WTC11 (cell line): Measurements from ENCODE around the gene MAP1LC3B. TPM values are rescaled to one million over a fixed set of nuclear protein-coding genes. Genes with fewer than 3 reads are reported as not detected.

Experiments used
- ATAC-seq: fragments of 200-7000 bp; cut with Tn5 transposase; 2 replicates; pipeline ENCODE4 v1.10.0; 2021; ENCODE audit warnings: mild to moderate bottlenecking, moderate library complexity
- CTCF ChIA-PET: fragments of 300-600 bp; sonication (Branson Sonifier 250); formaldehyde crosslinking; loops from one replicate; lab custom pipeline; 2021; ENCODE audit warnings: antibody characterized with exemption; lab: Charles Lee
- POLR2A ChIA-PET: fragments of 350-600 bp; sonication (Branson Sonifier 250); formaldehyde crosslinking; loops from one replicate; lab custom pipeline; 2021; ENCODE audit warnings: antibody characterized with exemption; lab: Charles Lee
- DNase-seq: peaks from one replicate; pipeline ENCODE4 v3.0.0; 2021; ENCODE audit warnings: low spot score
- H3K27ac Mint-ChIP-seq: 2 replicates; pipeline ENCODE4 v1.8.0; 2021; ENCODE audit warnings: mixed read lengths
- H3K27me3 Mint-ChIP-seq: 2 replicates; pipeline ENCODE4 v1.8.0; 2021; ENCODE audit warnings: low read depth, mild to moderate bottlenecking, moderate library complexity, mixed read lengths
- H3K36me3 Mint-ChIP-seq: 2 replicates; pipeline ENCODE4 v1.8.0; 2021; ENCODE audit warnings: mixed read lengths
- H3K4me1 Mint-ChIP-seq: 2 replicates; pipeline ENCODE4 v1.8.0; 2022; ENCODE audit warnings: mixed read lengths
- H3K4me3 Mint-ChIP-seq: 2 replicates; pipeline ENCODE4 v1.8.0; 2021; ENCODE audit warnings: mild to moderate bottlenecking, moderate library complexity, mixed read lengths
- H3K9me3 Mint-ChIP-seq: 2 replicates; pipeline ENCODE4 v1.8.0; 2021; ENCODE audit warnings: mixed read lengths
- ATF1 ChIP-seq: sonication (generic); formaldehyde crosslinking; IDR thresholded peaks from 2 replicates; pipeline ENCODE4 v1.8.1; 2023; ENCODE audit warnings: mild to moderate bottlenecking, moderate library complexity, missing genetic modification reagents
- CBFB ChIP-seq: sonication (generic); formaldehyde crosslinking; IDR thresholded peaks from 2 replicates; pipeline ENCODE4 v1.8.1; 2022; ENCODE audit warnings: mild to moderate bottlenecking, low read depth, missing genetic modification reagents
- FOXJ3 ChIP-seq: sonication (generic); formaldehyde crosslinking; IDR thresholded peaks from 2 replicates; pipeline ENCODE4 v1.9.0; 2021; ENCODE audit warnings: missing genetic modification reagents, mild to moderate bottlenecking, borderline replicate concordance
- GABPB1 ChIP-seq: sonication (generic); formaldehyde crosslinking; IDR thresholded peaks from 2 replicates; pipeline ENCODE4 v1.8.1; 2023; ENCODE audit warnings: mild to moderate bottlenecking, missing genetic modification reagents
- GTF2I ChIP-seq: fragments of 250-450 bp; sonication (Bioruptor Pico); conservative IDR thresholded peaks from 2 replicates; pipeline ENCODE4 v1.4.0; 2021; ENCODE audit warnings: mild to moderate bottlenecking
- HMGA2 ChIP-seq: fragments of 250-450 bp; sonication (Bioruptor Pico); IDR thresholded peaks from 2 replicates; pipeline ENCODE4 v1.4.0; 2021; ENCODE audit warnings: mild to moderate bottlenecking, moderate library complexity
- KAT7 ChIP-seq: sonication (generic); formaldehyde crosslinking; IDR thresholded peaks from 2 replicates; pipeline ENCODE4 v1.8.1; 2023; ENCODE audit warnings: missing genetic modification reagents, mild to moderate bottlenecking, borderline replicate concordance
- NFATC4 ChIP-seq: fragments of 250-450 bp; sonication (Bioruptor Pico); IDR thresholded peaks from 2 replicates; pipeline ENCODE4 v1.9.0; 2021; ENCODE audit warnings: mild to moderate bottlenecking
- NFE2L1 ChIP-seq: sonication (generic); formaldehyde crosslinking; IDR thresholded peaks from 2 replicates; pipeline ENCODE4 v1.8.1; 2023; ENCODE audit warnings: missing genetic modification reagents
- NR1H2 ChIP-seq: sonication (generic); formaldehyde crosslinking; IDR thresholded peaks from 2 replicates; pipeline ENCODE4 v1.9.0; 2021; ENCODE audit warnings: mild to moderate bottlenecking, moderate library complexity, missing genetic modification reagents
- NR3C1 ChIP-seq: sonication (generic); formaldehyde crosslinking; conservative IDR thresholded peaks from 2 replicates; pipeline ENCODE4 v1.8.1; 2023; ENCODE audit warnings: low read depth, mild to moderate bottlenecking, missing genetic modification reagents
- SMAD3 ChIP-seq: sonication (generic); formaldehyde crosslinking; IDR thresholded peaks from 2 replicates; pipeline ENCODE4 v1.8.0; 2022; ENCODE audit warnings: missing genetic modification reagents, mild to moderate bottlenecking, borderline replicate concordance
- SMAD4 ChIP-seq: sonication (generic); formaldehyde crosslinking; IDR thresholded peaks from 2 replicates; pipeline ENCODE4 v1.8.0; 2022; ENCODE audit warnings: mild to moderate bottlenecking, missing genetic modification reagents
- SP1 ChIP-seq: sonication (generic); formaldehyde crosslinking; conservative IDR thresholded peaks from 2 replicates; pipeline ENCODE4 v1.8.1; 2022; ENCODE audit warnings: missing genetic modification reagents
- TCF7 ChIP-seq: sonication (generic); formaldehyde crosslinking; IDR thresholded peaks from 2 replicates; pipeline ENCODE4 v1.8.0; 2022; ENCODE audit warnings: mild to moderate bottlenecking, low read depth, missing genetic modification reagents, moderate library complexity
- TP53 ChIP-seq: sonication (generic); formaldehyde crosslinking; IDR thresholded peaks from 2 replicates; pipeline ENCODE4 v1.8.1; 2023; ENCODE audit warnings: mild to moderate bottlenecking, missing genetic modification reagents
- ZNF263 ChIP-seq: sonication (generic); formaldehyde crosslinking; IDR thresholded peaks from 2 replicates; pipeline ENCODE4 v1.8.1; 2022; ENCODE audit warnings: low read depth, mild to moderate bottlenecking, moderate library complexity, missing genetic modification reagents
- ZNF416 ChIP-seq: fragments of 250-450 bp; sonication (Bioruptor Pico); IDR thresholded peaks from 2 replicates; pipeline ENCODE4 v1.9.0; 2021; ENCODE audit warnings: mild to moderate bottlenecking, inconsistent platforms
- ZNF671 ChIP-seq: fragments of 250-450 bp; sonication (Bioruptor Pico); IDR thresholded peaks from 2 replicates; pipeline ENCODE4 v1.8.0; 2021; ENCODE audit warnings: mild to moderate bottlenecking
- total RNA-seq: library from RNA; stranded (reverse); gene quantifications from 3 replicates; pipeline ENCODE4 v1.2.3, GENCODE V29; 2021
- TF ChIP-seq, protein P1 (sequence below): sonication (generic); formaldehyde crosslinking; IDR thresholded peaks from 2 replicates; pipeline ENCODE4 v1.8.0; 2022; ENCODE audit warnings: mild to moderate bottlenecking, missing genetic modification reagents
- TF ChIP-seq, protein P2 (sequence below): fragments of 250-450 bp; sonication (Bioruptor Pico); IDR thresholded peaks from 2 replicates; pipeline ENCODE4 v1.9.0; 2021; ENCODE audit warnings: moderate library complexity, mild to moderate bottlenecking, inconsistent platforms, borderline replicate concordance
- TF ChIP-seq, protein P3 (sequence below): sonication (generic); formaldehyde crosslinking; IDR thresholded peaks from 2 replicates; pipeline ENCODE4 v1.8.1; 2023; ENCODE audit warnings: mild to moderate bottlenecking, missing genetic modification reagents, moderate library complexity
- TF ChIP-seq, protein P4 (sequence below): sonication (generic); formaldehyde crosslinking; IDR thresholded peaks from 2 replicates; pipeline ENCODE4 v1.8.0; 2022; ENCODE audit warnings: missing genetic modification reagents

MAP1LC3B gene
- total RNA-seq, 1 experiment from 2014 or later: 46.9 TPM

DNA sequence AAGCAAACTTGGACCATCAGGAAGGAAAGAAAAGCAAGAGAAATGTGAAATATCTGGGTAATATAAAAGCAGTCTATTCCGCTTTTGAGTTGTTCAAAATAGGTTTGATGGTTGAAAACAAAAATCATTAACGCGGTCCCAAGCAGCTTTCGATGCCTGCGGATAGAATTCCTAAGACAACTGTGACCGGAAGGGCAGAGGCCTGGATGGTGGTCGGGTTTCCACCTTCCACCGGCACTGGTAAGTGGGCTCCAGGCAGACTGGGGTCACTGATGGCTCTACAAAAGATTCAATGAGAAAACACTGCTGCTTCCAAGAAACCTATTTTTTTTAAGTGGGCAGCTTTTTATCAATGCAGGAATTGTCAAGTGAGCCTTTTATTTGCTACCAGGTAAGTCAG, 50.9 kb downstream of the MAP1LC3B start:
- POLR2A ChIA-PET: no interaction called here
- Mint-ChIP-seq H3K9me3 (peaks cover 24% of the 10 kb centered on the region), H3K27ac (no peak overlapping the region), H3K4me1 (peaks cover 5% of the 10 kb centered on the region), H3K36me3 (peaks cover 62% of the 10 kb centered on the region), H3K27me3 (no peaks in the 10 kb centered on the region), H3K4me3 (no peak overlapping the region)
- ATAC-seq (no peak), DNase-seq (no peak)
- TF ChIP-seq ZNF671 (CRISPR knock-in tag) (no peak), ZNF416 (CRISPR knock-in tag) (no peak), SP1 (CRISPR knock-in tag) (no peak), GABPB1 (CRISPR knock-in tag) (no peak), SMAD3 (CRISPR knock-in tag) (no peak), HMGA2 (CRISPR knock-in tag) (no peak), CBFB (CRISPR knock-in tag) (no peak), NFE2L1 (CRISPR knock-in tag) (no peak), ZNF263 (CRISPR knock-in tag) (no peak)
- TF ChIP-seq, protein P1, sequence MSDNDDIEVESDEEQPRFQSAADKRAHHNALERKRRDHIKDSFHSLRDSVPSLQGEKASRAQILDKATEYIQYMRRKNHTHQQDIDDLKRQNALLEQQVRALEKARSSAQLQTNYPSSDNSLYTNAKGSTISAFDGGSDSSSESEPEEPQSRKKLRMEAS (CRISPR knock-in tag): no peak
- TF ChIP-seq, protein P2, sequence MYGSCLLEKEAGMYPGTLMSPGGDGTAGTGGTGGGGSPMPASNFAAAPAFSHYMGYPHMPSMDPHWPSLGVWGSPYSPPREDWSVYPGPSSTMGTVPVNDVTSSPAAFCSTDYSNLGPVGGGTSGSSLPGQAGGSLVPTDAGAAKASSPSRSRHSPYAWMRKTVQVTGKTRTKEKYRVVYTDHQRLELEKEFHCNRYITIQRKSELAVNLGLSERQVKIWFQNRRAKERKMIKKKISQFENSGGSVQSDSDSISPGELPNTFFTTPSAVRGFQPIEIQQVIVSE (CRISPR knock-in tag): no peak
- CTCF ChIA-PET: interaction anchor here (1.1 to 2.8 kb wide), 2 partner anchors 19 to 26 kb away, joined by 4 to 6 read pairs; no protein-coding TSS in a partner anchor

DNA sequence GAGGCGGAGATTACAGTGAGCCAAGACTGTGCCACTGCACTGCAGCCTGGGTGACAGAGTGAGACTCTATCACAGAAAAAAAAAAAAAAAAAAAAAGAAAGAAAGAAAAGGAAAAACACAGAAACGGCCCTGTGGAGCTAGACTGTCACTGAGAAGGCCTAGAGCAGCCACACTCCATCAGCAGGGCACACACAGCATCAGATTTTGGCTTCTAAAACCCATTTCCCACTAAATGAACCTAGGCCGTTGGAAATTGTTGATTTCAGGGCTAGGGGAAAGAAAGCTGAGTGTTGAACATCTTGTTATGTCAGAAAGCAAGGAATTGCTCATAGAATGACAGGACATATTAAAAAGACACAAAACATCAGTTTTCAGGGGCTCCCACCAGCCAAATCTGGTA, 51.8 kb downstream of the MAP1LC3B start:
- Mint-ChIP-seq H3K27ac (no peak overlapping the region), H3K4me1 (peaks cover 2% of the 10 kb centered on the region; the same call in 1 of the 2 replicates), H3K4me3 (no peak overlapping the region), H3K27me3 (no peaks in the 10 kb centered on the region), H3K36me3 (peaks cover 69% of the 10 kb centered on the region), H3K9me3 (peaks cover 24% of the 10 kb centered on the region)
- DNase-seq (no peak), ATAC-seq (no peak)
- TF ChIP-seq GTF2I (CRISPR knock-in tag): no peak
- TF ChIP-seq, protein P3, sequence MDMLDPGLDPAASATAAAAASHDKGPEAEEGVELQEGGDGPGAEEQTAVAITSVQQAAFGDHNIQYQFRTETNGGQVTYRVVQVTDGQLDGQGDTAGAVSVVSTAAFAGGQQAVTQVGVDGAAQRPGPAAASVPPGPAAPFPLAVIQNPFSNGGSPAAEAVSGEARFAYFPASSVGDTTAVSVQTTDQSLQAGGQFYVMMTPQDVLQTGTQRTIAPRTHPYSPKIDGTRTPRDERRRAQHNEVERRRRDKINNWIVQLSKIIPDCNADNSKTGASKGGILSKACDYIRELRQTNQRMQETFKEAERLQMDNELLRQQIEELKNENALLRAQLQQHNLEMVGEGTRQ (CRISPR knock-in tag): no peak
- no peak for TF ChIP-seq TCF7 (CRISPR knock-in tag)
- TF ChIP-seq, protein P4, sequence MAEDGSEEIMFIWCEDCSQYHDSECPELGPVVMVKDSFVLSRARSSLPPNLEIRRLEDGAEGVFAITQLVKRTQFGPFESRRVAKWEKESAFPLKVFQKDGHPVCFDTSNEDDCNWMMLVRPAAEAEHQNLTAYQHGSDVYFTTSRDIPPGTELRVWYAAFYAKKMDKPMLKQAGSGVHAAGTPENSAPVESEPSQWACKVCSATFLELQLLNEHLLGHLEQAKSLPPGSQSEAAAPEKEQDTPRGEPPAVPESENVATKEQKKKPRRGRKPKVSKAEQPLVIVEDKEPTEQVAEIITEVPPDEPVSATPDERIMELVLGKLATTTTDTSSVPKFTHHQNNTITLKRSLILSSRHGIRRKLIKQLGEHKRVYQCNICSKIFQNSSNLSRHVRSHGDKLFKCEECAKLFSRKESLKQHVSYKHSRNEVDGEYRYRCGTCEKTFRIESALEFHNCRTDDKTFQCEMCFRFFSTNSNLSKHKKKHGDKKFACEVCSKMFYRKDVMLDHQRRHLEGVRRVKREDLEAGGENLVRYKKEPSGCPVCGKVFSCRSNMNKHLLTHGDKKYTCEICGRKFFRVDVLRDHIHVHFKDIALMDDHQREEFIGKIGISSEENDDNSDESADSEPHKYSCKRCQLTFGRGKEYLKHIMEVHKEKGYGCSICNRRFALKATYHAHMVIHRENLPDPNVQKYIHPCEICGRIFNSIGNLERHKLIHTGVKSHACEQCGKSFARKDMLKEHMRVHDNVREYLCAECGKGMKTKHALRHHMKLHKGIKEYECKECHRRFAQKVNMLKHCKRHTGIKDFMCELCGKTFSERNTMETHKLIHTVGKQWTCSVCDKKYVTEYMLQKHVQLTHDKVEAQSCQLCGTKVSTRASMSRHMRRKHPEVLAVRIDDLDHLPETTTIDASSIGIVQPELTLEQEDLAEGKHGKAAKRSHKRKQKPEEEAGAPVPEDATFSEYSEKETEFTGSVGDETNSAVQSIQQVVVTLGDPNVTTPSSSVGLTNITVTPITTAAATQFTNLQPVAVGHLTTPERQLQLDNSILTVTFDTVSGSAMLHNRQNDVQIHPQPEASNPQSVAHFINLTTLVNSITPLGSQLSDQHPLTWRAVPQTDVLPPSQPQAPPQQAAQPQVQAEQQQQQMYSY (CRISPR knock-in tag): no peak
- TF ChIP-seq KAT7 (CRISPR knock-in tag): no peak
- TF ChIP-seq NR1H2 (CRISPR knock-in tag): no peak
- TF ChIP-seq FOXJ3 (CRISPR knock-in tag): no peak
- no peak for TF ChIP-seq CBFB (CRISPR knock-in tag)
- no peak for TF ChIP-seq NFATC4 (CRISPR knock-in tag)
- TF ChIP-seq ZNF671 (CRISPR knock-in tag): no peak
- no peak for TF ChIP-seq ZNF263 (CRISPR knock-in tag)
- no peak for TF ChIP-seq SMAD4 (CRISPR knock-in tag)
- TF ChIP-seq NR3C1 (CRISPR knock-in tag): no peak
- TF ChIP-seq ATF1: no peak
- no peak for TF ChIP-seq TP53 (CRISPR knock-in tag)
- POLR2A ChIA-PET: no interaction called here
- CTCF ChIA-PET: interaction anchor here (0.6 to 2.8 kb wide), 3 partner anchors 18 to 30 kb away, joined by 4 to 6 read pairs (median 4); no protein-coding TSS in a partner anchor
